ENCODE results near the gene PXYLP1.
"Not testable (repeated sequence)": the region's sequence is repeated elsewhere in the genome, so short reads cannot be mapped to it uniquely, and the experiment has no call there.

- TF ChIP-seq EZH2 (IDR thresholded peaks at IDR 0.05; ENCODE audit: borderline replicate concordance, low read depth, low read length, poor library complexity, severe bottlenecking); CTCF (conservative IDR thresholded peaks at IDR 0.05; ENCODE audit: low read depth, low read length): not testable (repeated sequence)
These were observed 82.8 kb downstream of the PXYLP1 start for GRCh38 chr3:141314415-141314814.

All from A673 (cell line).